K562 (cell line): Measurements from ENCODE around the gene TP63. TPM values are rescaled to one million over a fixed set of nuclear protein-coding genes. Genes with fewer than 3 reads are reported as not detected.

Experiments
- ATAC-seq: fragments of 200-7000 bp; cut with Tn5 transposase; 3 replicates; pipeline ENCODE4 v1.9.1; 2020; ENCODE audit warnings: moderate library complexity
- BruUV-seq: library from RNA; stranded (reverse); fragments of 400-500 nt; replicated peaks from 2 replicates; lab custom pipeline; 2021; lab: Mats Ljungman, UMichigan
- CTCF ChIA-PET: fragments of 300-600 bp; formaldehyde crosslinking; extraction: SDS; loops from one replicate; lab custom pipeline; 2021; ENCODE audit warnings: low intra/inter-chr PET ratio; lab: Yijun Ruan, JAX
- POLR2A ChIA-PET: fragments of 300-600, 350-650 bp; sonication (Branson Sonifier 250); formaldehyde crosslinking; extraction: SDS; loops from one replicate; lab custom pipeline; 2021; ENCODE audit warnings: antibody characterized with exemption, inconsistent platforms; lab: Yijun Ruan, JAX
- DNase-seq, 4 experiments: peaks; one replicate each; pipeline versions ENCODE4 v3.0.0 to v3.0.0-alpha.2; 2011 to 2018; ENCODE audit warnings: low spot score in 3 of 4, mixed read lengths in 3 of 4; ENCODE audit errors: extremely low read depth in 1 of 4
- FAIRE-seq: peaks from 2 replicates; lab custom pipeline; 2011; peaks lifted over from hg19 to GRCh38; lab: Jason Lieb, UNC
- H2AFZ ChIP-seq: 2 replicates; pipeline ENCODE4 v1.6.0; 2011; ENCODE audit warnings: low read depth, low read length, control low read depth, inconsistent platforms
- H3K27ac ChIP-seq: fragments of 200-600 bp; 3 replicates; pipeline ENCODE4 v1.8.0; 2011; ENCODE audit warnings: low read depth, mild to moderate bottlenecking, control low read depth, inconsistent platforms, low read length, moderate library complexity, mixed read lengths; ENCODE audit errors: extremely low read depth
- H3K27me3 ChIP-seq, 2 experiments: fragments of 300-600 bp in 1 of 2; 2 replicates in 1 of 2; 3 replicates in 1 of 2; pipeline versions ENCODE4 v1.6.0 to v1.8.0; 2011; ENCODE audit warnings: inconsistent platforms in 2 of 2, low read length in 2 of 2, mild to moderate bottlenecking in 1 of 2, mixed read lengths in 1 of 2, moderate library complexity in 1 of 2; ENCODE audit not compliant: control insufficient read depth in 2 of 2, insufficient read depth in 2 of 2
- H3K36me3 ChIP-seq: fragments of 300-600 bp; 3 replicates; pipeline ENCODE4 v1.8.0; 2011; ENCODE audit warnings: mild to moderate bottlenecking, low read length, inconsistent platforms; ENCODE audit not compliant: control insufficient read depth, insufficient read depth
- H3K4me1 ChIP-seq, 2 experiments: fragments of 200-600 bp in 1 of 2; replicated peaks in 1 of 2; 2 replicates in 1 of 2; 3 replicates in 1 of 2; pipeline versions ENCODE4 v1.5.1 to v1.8.0; 2011; ENCODE audit warnings: inconsistent platforms in 2 of 2, low read length in 2 of 2, mild to moderate bottlenecking in 1 of 2, mixed read lengths in 1 of 2, moderate library complexity in 1 of 2; ENCODE audit not compliant: control insufficient read depth in 2 of 2, insufficient read depth in 2 of 2
- H3K4me2 ChIP-seq: 2 replicates; pipeline ENCODE4 v1.6.1; 2011; ENCODE audit warnings: low read length, control low read depth, inconsistent platforms, mixed read lengths; ENCODE audit not compliant: insufficient read depth
- H3K4me3 ChIP-seq: fragments of 200-600 bp; sonication (generic), shearing (Covaris generic); 2 replicates; pipeline ENCODE4 v1.5.1; 2016; ENCODE audit warnings: control low read depth, inconsistent platforms
- H3K79me2 ChIP-seq: fragments of 200-600 bp; 3 replicates; pipeline ENCODE4 v1.8.0; 2011; ENCODE audit warnings: low read length, inconsistent platforms; ENCODE audit not compliant: control insufficient read depth, insufficient read depth
- H3K9ac ChIP-seq, 2 experiments: 2 replicates each; pipeline versions ENCODE4 v1.6.0 to v1.6.1; 2011; ENCODE audit warnings: low read depth in 2 of 2, low read length in 2 of 2, control low read depth in 1 of 2, inconsistent platforms in 1 of 2, mild to moderate bottlenecking in 1 of 2, mixed read lengths in 1 of 2; ENCODE audit not compliant: insufficient read depth in 1 of 2
- H3K9me1 ChIP-seq: one replicate; pipeline ENCODE4 v1.6.0; 2011; ENCODE audit warnings: inconsistent platforms, mild to moderate bottlenecking, low read length, moderate library complexity; ENCODE audit not compliant: control insufficient read depth, insufficient read depth
- H3K9me3 ChIP-seq: replicated peaks from 2 replicates; pipeline ENCODE4 v1.5.1; 2011; ENCODE audit warnings: low read depth, low read length, inconsistent platforms; ENCODE audit not compliant: control insufficient read depth, insufficient read depth
- H4K20me1 ChIP-seq: replicated peaks from 2 replicates; pipeline ENCODE4 v1.6.1; 2011; ENCODE audit warnings: low read length, inconsistent platforms, mixed read lengths; ENCODE audit not compliant: control insufficient read depth, insufficient read depth
- BRD9 ChIP-seq: fragments of 450-650 bp; IDR thresholded peaks from 2 replicates; pipeline ENCODE4 v1.6.1; 2018; ENCODE audit warnings: low read depth; ENCODE audit not compliant: partially characterized antibody
- DMBX1 ChIP-seq: fragments of 250-450 bp; sonication (Bioruptor Pico); IDR thresholded peaks from 2 replicates; pipeline ENCODE4 v1.8.0; 2022; ENCODE audit warnings: inconsistent platforms, mild to moderate bottlenecking, moderate library complexity, borderline replicate concordance
- EGR1 ChIP-seq: fragments of 450-650 bp; conservative IDR thresholded peaks from 2 replicates; pipeline ENCODE4 v1.6.1; 2017; ENCODE audit warnings: mild to moderate bottlenecking
- GTF2B ChIP-seq: IDR thresholded peaks from 2 replicates; pipeline ENCODE4 v1.6.1; 2011; ENCODE audit not compliant: insufficient read length; ENCODE audit errors: extremely low read depth
- MECOM ChIP-seq: fragments of 250-450 bp; sonication (Bioruptor Pico); IDR thresholded peaks from 2 replicates; pipeline ENCODE4 v1.8.0; 2022; ENCODE audit warnings: inconsistent platforms
- STAT6 ChIP-seq: sonication (generic); formaldehyde crosslinking; IDR thresholded peaks from 2 replicates; pipeline ENCODE4 v1.8.1; 2023; ENCODE audit warnings: mild to moderate bottlenecking, missing genetic modification reagents
- WGBS: fragments of 100-300 bp; shearing (Covaris generic); methylation state at CpG from one replicate; pipeline ENCODE4 v1.1.6; 2016; ENCODE audit warnings: low coverage, mixed read lengths; ENCODE audit not compliant: insufficient coverage; ENCODE audit errors: missing lambda C conversion rate; 5-methylcytosine and 5-hydroxymethylcytosine counted together
- in situ Hi-C: fragments of 300-500 bp; cut with MboI; formaldehyde crosslinking; loops from 4 replicates; pipeline ENCODE4 v1.15.0; 2018; ENCODE audit warnings: inconsistent platforms, mixed read lengths
- intact Hi-C: fragments of 100-400 bp; cut with micrococcal nuclease; formaldehyde crosslinking; loops from 2 replicates; pipeline ENCODE4 v1.14.2; 2022
- polyA plus RNA-seq, 8 experiments: library from polyadenylated mRNA; depleted of rRNA in 4 of 8; stranded (reverse) in 5 of 8; unstranded in 3 of 8; fragments of >200 nt; fragmentation: Nextera tagmentation in 2 of 8; fragmentation: Illumina TruSeq in 1 of 8; extraction: Ambion mirVana in 2 of 8; extraction: Trizol in 1 of 8; gene quantifications; 2 replicates each; pipeline versions ENCODE4 v1.2.1 to v1.2.3, GENCODE V29; 2011 to 2014; ENCODE audit warnings: inconsistent platforms in 1 of 8, missing spikeins in 1 of 8
- total RNA-seq, 7 experiments: library from RNA; depleted of rRNA in 6 of 7; stranded (reverse); fragments of >200 nt in 6 of 7; fragmentation: Illumina TruSeq in 2 of 7; extraction: Trizol in 2 of 7; gene quantifications; 2 replicates each; pipeline versions ENCODE4 v1.2.1 to v1.2.3, GENCODE V29; 2011 to 2021; ENCODE audit warnings: low replicate concordance in 1 of 7
- TF ChIP-seq, protein P1 (sequence below): fragments of 150-350 bp; conservative IDR thresholded peaks from 2 replicates; pipeline ENCODE4 v1.6.1; 2014; ENCODE audit warnings: low read length
- TF ChIP-seq, protein P2 (sequence below): sonication (generic); formaldehyde crosslinking; IDR thresholded peaks from 2 replicates; pipeline ENCODE4 v1.8.0; 2022; ENCODE audit warnings: mild to moderate bottlenecking, missing genetic modification reagents
- TF ChIP-seq, protein P3 (sequence below): fragments of 250-450 bp; sonication (Bioruptor Pico); IDR thresholded peaks from 2 replicates; pipeline ENCODE4 v1.9.0; 2021; ENCODE audit warnings: mild to moderate bottlenecking
- TF ChIP-seq, protein P4 (sequence below), 2 experiments: fragments of 150-350 bp in 1 of 2; IDR thresholded peaks; 2 replicates each; pipeline ENCODE4 v1.6.1; 2012 to 2016; ENCODE audit warnings: low read depth in 2 of 2, low read length in 2 of 2, mild to moderate bottlenecking in 1 of 2, moderate library complexity in 1 of 2

The TP63 gene
- total and polyA plus RNA-seq, 9 of the 15 experiments (the other 6 are each of a cell fraction or from before 2014, with no cell fraction given) = 0.32 to 1.4 (median 0.50) TPM

- Histone ChIP-seq H3K27ac (no peak overlapping the region), H3K4me1 (no peaks in the 10 kb centered on the region), H3K27me3 (no peaks in the 10 kb centered on the region), H3K36me3 (no peaks in the 10 kb centered on the region), H3K9ac (no peak overlapping the region), H3K9me1 (no peaks in the 10 kb centered on the region), H3K79me2 (no peaks in the 10 kb centered on the region), H4K20me1 (no peaks in the 10 kb centered on the region), H3K9me3 (no peaks in the 10 kb centered on the region), H3K4me3 (no peak overlapping the region), H3K4me2 (no peak overlapping the region), H2AFZ (no peak overlapping the region)
- no TSS peak for BruUV-seq
- ChIA-PET POLR2A (no interaction called here), CTCF (no interaction called here)
- intact Hi-C loops = no loop called here
- in situ Hi-C loops = no loop called here
- ATAC-seq (no peak), DNase-seq (no peak), FAIRE-seq (no peak)
- WGBS = 18% methylated on average over 2 of the region's 2 CpGs
- TF ChIP-seq MECOM (CRISPR knock-in tag) (no peak), GTF2B (no peak), STAT6 (CRISPR knock-in tag) (no peak), DMBX1 (CRISPR knock-in tag) (no peak), BRD9 (no peak), EGR1 (no peak)
- TF ChIP-seq, protein P1, sequence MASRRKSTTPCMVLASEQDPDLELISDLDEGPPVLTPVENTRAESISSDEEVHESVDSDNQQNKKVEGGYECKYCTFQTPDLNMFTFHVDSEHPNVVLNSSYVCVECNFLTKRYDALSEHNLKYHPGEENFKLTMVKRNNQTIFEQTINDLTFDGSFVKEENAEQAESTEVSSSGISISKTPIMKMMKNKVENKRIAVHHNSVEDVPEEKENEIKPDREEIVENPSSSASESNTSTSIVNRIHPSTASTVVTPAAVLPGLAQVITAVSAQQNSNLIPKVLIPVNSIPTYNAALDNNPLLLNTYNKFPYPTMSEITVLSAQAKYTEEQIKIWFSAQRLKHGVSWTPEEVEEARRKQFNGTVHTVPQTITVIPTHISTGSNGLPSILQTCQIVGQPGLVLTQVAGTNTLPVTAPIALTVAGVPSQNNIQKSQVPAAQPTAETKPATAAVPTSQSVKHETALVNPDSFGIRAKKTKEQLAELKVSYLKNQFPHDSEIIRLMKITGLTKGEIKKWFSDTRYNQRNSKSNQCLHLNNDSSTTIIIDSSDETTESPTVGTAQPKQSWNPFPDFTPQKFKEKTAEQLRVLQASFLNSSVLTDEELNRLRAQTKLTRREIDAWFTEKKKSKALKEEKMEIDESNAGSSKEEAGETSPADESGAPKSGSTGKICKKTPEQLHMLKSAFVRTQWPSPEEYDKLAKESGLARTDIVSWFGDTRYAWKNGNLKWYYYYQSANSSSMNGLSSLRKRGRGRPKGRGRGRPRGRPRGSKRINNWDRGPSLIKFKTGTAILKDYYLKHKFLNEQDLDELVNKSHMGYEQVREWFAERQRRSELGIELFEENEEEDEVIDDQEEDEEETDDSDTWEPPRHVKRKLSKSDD = no peak
- TF ChIP-seq, protein P2, sequence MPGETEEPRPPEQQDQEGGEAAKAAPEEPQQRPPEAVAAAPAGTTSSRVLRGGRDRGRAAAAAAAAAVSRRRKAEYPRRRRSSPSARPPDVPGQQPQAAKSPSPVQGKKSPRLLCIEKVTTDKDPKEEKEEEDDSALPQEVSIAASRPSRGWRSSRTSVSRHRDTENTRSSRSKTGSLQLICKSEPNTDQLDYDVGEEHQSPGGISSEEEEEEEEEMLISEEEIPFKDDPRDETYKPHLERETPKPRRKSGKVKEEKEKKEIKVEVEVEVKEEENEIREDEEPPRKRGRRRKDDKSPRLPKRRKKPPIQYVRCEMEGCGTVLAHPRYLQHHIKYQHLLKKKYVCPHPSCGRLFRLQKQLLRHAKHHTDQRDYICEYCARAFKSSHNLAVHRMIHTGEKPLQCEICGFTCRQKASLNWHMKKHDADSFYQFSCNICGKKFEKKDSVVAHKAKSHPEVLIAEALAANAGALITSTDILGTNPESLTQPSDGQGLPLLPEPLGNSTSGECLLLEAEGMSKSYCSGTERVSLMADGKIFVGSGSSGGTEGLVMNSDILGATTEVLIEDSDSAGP (CRISPR knock-in tag) = no peak
- TF ChIP-seq, protein P3, sequence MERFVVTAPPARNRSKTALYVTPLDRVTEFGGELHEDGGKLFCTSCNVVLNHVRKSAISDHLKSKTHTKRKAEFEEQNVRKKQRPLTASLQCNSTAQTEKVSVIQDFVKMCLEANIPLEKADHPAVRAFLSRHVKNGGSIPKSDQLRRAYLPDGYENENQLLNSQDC (CRISPR knock-in tag) = no peak
- TF ChIP-seq, protein P4, sequence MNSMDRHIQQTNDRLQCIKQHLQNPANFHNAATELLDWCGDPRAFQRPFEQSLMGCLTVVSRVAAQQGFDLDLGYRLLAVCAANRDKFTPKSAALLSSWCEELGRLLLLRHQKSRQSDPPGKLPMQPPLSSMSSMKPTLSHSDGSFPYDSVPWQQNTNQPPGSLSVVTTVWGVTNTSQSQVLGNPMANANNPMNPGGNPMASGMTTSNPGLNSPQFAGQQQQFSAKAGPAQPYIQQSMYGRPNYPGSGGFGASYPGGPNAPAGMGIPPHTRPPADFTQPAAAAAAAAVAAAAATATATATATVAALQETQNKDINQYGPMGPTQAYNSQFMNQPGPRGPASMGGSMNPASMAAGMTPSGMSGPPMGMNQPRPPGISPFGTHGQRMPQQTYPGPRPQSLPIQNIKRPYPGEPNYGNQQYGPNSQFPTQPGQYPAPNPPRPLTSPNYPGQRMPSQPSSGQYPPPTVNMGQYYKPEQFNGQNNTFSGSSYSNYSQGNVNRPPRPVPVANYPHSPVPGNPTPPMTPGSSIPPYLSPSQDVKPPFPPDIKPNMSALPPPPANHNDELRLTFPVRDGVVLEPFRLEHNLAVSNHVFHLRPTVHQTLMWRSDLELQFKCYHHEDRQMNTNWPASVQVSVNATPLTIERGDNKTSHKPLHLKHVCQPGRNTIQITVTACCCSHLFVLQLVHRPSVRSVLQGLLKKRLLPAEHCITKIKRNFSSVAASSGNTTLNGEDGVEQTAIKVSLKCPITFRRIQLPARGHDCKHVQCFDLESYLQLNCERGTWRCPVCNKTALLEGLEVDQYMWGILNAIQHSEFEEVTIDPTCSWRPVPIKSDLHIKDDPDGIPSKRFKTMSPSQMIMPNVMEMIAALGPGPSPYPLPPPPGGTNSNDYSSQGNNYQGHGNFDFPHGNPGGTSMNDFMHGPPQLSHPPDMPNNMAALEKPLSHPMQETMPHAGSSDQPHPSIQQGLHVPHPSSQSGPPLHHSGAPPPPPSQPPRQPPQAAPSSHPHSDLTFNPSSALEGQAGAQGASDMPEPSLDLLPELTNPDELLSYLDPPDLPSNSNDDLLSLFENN (IDR thresholded peaks at IDR 0.05; ENCODE audit: low read depth in 2 of 2, low read length in 2 of 2) = no peak
Observed at GRCh38 chr3:189830401-189830800, 199.2 kb downstream of the TP63 start.
